ENCODE measurements around the gene PITPNC1.

GRCh38 chr17:67676305-67676704 lies 299.2 kb downstream of the PITPNC1 start:
- no peak for TF ChIP-seq CTCF (IDR thresholded peaks at IDR 0.05; ENCODE audit: low read length)
- TF ChIP-seq EZH2 (IDR thresholded peaks at IDR 0.05; ENCODE audit: borderline replicate concordance, low read length): no peak

Data from OCI-LY1 (cell line).